ENCODE results near the gene CLIC4.
"Not testable (repeated sequence)": the region's sequence is repeated elsewhere in the genome, so short reads cannot be mapped to it uniquely, and the experiment has no call there.

CLIC4 gene

GRCh38 chr1:24743404-24744211, 1.6 kb upstream of the CLIC4 start:
- peak in 7 of 58 donors; percentile 11 to 45 (median 27) for DNase-seq

DNA sequence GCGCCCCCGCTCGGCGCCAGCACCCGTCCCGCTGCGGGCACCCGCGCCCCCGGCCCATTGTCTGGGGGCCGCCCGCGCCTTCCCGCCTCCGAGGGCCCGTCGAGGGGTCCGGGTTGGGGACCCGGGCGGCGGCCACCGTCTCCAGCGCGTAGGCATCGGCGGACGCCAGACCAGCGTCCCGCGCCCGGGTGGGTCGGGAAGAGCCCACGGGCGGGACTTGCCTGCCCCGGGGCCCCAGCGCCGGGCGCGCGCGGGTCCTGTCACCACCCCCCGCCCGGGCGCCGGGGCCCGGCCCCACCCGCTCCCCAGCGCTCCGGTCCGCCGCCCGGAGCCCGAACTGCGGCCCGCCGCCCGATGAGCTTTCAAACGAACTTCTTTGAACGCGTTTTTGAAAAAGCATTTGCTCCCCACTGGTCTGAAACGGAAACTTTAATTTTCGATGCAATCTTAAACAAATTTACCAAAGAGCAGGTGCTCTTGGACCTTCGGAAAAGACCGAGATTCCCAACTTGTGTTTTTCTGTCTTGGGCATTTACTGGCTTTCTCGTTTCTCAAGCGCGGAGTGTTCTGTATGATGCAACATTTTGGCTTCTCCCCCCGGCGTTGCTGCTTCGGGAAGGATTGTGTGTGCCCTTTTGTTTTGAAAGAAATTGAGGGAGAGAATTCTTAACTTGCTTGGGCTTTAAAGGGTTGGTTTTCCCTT, 615 bp downstream of the CLIC4 start:
- peak in 10 of 58 donors; percentile 17 to 50 (median 32) for DNase-seq

GRCh38 chr1:24748191-24749121, 3.2 kb downstream of the CLIC4 start:
- DNase-seq = no peak

DNA sequence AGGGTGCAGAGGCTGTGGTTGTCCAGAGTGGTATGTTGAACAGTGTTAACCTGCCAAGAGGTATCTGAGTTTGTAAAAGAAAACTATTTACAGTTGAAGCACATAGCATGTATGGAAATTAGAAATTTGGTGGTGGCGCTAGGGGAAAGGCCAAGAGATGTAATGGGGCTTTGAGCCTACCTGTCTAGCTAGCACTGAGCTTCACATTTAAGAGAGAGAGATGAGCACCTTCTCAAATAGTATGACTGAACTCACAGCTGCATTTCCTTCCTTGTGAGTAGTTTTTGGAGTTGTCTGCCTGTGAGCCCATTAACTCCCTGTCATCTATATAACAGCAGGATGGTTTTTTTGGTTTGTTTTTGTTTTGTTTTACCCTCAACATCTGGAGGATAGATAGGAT, 4.0 kb downstream of the CLIC4 start:
- DNase-seq = no peak

- no peak for DNase-seq
These were observed 4.6 kb downstream of the CLIC4 start for GRCh38 chr1:24749886-24750285.

DNA sequence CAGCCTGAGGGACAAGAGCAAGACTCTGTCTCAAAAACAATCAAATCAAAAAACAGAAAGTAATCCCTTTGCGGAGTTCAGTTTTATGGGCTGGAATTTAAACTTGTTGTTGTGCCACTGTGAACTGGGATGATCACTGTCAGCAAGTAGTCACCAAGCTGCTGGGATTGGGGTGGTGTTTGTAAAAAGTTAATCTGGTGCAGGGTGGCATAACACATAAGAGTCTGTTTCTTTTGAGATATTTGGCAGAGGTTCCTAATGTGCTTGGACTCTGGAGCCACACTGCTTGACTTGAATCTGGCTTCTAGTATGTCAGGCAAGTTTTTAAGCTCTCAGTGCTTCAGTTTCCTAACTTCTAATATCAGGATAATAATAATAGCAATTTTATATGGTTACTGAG, 6.6 kb downstream of the CLIC4 start:
- DNase-seq = peak in 1 of 58 donors; percentile 2

DNA sequence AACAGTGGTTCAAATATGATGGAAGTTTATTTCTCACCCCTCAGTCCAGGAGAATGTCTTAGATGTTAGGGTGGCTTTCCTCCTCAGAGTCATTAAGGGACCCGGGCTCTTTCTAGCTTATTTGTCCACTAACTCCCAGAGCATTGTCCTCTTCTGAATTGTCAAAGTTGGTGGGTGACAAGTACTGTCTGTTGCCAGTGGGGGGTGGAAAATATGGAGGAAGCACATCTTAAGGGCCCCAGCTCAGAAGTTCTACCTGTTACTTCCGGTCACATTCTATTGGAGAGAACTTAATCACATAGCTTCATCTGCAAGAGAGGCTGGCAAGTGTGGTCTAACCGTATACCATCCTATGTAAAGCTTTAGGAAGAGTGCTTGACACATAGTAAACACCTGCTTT, 7.1 kb downstream of the CLIC4 start:
- no peak for DNase-seq

GRCh38 chr1:24754229-24754628, 9.0 kb downstream of the CLIC4 start:
- no peak for DNase-seq

DNA sequence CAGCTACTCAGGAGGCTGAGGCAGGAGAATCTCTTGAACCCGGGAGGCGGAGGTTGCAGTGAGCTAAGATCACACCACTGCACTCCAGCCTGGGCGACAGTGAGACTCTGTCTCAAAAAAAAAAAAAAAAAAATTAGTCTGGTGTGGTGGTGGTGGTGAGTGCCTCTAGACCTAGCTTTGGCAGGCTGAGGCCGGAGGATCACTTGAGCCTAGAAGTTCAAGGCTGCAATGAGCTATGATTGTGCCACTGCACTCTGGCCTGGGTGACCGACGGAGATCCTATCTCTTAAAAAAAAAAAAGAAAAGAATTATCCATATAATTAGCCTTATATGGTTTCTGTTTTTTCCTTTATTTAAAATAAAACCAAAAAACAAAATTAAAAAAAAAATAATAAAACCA, 10.1 kb downstream of the CLIC4 start:
- not testable (repeated sequence) for DNase-seq

DNA sequence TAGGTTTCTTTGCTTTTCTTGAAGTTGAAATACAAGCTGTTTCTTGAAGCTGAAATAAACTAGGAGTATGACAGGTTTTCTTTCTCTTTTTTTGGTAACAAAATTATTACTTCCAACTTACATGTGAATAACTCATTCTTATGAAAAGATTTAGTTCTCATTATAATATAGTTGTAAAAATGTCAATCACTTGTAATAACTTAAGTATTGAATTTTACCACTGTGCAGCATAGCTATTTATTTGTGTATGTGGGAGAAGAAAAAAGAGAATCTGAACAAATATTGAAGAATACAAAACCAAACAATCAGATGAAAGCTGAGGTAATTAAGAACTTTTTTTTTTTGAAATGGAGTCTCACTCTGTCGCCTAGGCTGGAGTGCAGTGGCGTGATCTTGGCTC, 11.1 kb downstream of the CLIC4 start:
- no peak for DNase-seq

DNA sequence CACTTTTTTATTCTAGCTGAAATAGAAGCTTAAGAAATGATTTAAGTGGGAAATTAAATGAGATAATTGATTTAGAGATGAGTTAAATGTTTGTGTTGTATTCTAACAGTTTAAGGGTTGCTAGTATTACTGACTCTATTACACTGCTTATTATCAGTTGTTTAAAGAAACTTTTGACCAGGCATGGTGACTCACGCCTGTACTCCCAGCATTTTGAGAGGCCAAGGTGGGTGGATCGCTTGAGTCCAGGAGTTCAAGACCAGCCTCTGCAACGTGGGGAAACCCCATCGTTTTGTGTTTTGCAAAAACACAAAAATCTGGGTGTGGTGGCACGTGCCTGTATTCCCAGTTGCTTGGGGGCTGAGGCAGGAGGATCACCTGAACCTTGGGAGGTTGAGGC, 14.2 kb downstream of the CLIC4 start:
- DNase-seq = no peak

DNA sequence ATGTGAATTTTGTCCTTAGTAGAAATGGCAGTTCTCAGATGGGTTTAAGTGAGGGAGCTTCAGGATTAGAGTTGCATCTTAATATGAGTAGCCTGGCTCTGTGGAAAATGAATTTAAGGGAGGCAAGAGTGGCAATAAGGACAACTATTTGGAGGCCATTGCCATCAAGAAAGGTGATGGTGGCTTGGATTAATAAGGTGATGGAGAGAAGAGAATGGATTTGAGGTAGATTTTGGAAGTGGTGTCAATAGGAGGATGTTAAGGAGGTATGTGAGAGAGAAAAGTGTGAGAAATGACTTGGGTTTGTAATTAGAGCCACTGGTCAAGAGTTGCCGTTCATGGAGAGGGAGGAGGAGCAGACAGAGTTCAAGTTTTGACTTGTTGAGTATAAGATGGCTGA, 16.3 kb downstream of the CLIC4 start:
- no peak for DNase-seq

DNA sequence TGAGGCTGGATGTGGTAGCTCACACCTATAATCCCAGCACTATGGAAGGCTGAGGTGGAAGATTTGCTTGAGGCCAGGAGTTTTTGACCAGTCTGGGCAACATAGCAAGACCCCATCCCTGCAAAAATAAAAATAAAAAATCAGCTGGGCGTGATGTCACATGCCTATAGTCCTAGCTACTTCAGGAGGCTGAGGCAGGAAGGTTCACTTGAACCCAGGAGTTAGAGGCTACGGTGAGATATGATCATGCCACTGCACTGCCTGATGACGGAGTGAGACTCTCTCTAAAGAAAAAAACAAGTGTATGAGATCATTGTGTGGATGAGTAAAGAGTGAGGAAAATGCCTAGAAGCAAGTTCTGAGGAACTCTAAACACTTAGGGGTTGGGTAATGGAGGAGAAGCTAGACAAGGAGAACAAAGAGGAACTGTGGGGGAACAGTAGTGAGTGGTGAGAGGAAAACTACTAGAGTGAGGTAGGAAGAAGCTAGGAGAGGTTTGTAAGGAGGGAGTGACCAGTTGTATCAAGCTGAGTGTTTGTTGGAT, 17.0 kb downstream of the CLIC4 start:
- DNase-seq = no peak

- no peak for DNase-seq
These were observed 18.4 kb downstream of the CLIC4 start for GRCh38 chr1:24763671-24764070.

DNA sequence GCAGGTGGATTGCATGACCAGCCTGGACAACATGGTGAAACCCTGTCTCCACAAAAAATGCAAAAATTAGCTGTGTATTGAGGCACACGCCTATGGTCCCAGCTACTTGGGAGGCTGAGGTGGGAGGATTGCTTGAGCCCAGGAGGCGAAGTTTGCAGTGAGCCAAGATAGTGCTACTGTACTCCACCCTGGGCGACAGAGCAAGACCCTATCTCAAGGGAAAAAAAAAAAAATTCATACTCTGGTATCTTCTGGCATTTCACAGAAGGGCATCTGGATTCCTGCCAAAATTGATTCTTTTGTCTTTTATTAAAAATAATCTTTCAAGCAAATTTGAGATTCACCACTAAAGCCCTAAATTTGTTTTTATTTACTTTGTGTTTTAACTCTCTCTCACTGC, 19.2 kb downstream of the CLIC4 start:
- DNase-seq = no peak

GRCh38 chr1:24764848-24765247, 19.6 kb downstream of the CLIC4 start:
- DNase-seq = no peak

- DNase-seq = no peak
These were observed 20.2 kb downstream of the CLIC4 start for GRCh38 chr1:24765308-24765988.

DNA sequence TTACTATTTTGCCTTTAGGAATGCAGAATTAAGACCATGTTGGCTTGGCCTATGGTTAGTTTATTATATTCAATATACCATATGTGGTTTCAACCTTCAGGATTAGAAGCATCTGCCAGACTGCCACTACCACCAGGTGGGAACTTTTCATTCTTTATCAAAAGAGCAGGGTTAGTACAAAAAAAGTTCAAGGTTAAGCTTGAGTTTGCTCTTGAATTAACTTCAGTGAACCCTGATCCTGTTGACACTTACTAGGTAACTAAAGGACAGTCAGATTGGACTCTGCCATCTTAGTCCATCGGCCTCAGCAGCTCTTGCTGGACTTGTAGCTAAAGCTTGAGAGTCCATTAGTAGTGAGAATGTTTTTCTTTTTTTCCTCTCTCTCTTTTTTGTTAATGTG, 22.1 kb downstream of the CLIC4 start:
- no peak for DNase-seq

DNA sequence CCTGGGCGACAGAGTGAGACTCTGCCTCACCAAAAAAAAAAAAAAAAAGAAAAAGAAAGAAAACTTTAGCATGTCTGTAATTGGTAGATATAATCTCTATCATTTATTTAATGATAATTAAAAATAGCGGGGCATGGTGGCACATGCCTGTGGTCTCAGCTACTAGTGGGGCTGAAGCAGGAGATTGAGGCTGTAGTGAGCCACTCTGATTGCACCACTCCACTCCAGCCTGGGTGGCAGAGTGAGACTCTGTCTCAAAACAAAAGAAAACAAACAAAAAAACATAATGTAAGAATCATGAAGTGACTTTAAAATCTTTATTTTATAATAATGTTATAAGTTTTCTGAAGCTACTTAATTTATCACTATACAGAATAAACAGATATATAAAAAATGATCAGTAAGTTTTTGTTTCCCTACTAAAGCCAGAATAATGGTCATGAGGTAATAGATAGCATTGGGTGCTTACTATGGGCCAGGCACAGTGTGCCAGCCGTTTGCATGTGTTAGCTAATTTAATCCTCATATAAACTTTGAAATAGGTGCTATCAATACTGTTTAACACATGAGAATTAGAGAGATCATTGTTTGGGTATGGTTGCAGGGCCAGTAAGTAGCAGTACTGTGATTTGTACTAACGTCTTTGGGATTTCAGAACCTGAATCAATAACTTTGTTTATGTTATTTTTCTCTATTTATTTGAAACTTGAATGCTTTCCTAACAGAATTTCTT, 23.8 kb downstream of the CLIC4 start:
- no peak for DNase-seq
